Adipose tissue (tissue), 3 donors: Measurements from ENCODE around the gene ADAM17. TPM values are rescaled to one million over a fixed set of nuclear protein-coding genes. Genes with fewer than 3 reads are reported as not detected.
"Not testable (repeated sequence)": the region's sequence is repeated elsewhere in the genome, so short reads cannot be mapped to it uniquely, and the experiment has no call there.

Source experiments
- H3K27ac ChIP-seq: one replicate; pipeline ENCODE4 v1.5.1; 2013; ENCODE audit warnings: low read depth, low read length
- WGBS, 3 donors: extraction: QIAGEN DNeasy Blood & Tissue Kit; methylation state at CpG; one replicate each; pipeline ENCODE4 v1.1.7; 2013; 5-methylcytosine and 5-hydroxymethylcytosine counted together
- polyA plus RNA-seq, 3 donors: library from polyadenylated mRNA; stranded (reverse); fragments of 200-250 nt; gene quantifications; one replicate each; pipeline ENCODE4 v1.2.3, GENCODE V29; 2013
- donor health status: healthy with polysubstance abuse.
- donor health status: Bipolar disorder and iron deficiency.
- donor health status: healthy.

Gene ADAM17
- polyA plus RNA-seq, 3 donors = 3.8 to 15.9 (median 8.4) TPM

DNA sequence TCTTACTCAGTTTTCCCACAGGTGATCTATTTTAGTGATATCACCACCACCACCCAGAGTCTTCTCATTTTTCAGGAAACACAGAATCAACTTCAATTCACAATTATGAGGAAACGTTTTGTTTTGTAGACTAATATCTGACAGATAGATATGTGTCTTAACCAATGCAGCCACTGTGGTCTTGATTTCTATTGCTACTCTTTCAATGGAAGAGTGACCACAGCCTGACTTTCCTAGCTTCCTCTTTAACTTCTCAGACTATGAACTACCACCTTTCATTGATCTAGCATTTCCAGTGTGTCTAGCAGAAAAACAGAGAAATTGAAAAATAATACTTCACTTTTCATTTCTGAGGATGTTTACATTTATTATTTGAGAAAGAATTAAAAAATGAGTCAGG is 20.5 kb downstream of the ADAM17 start:
- 42 to 66% (median 45%) methylated on average over 1 of the region's 1 CpG for WGBS, 3 donors

DNA sequence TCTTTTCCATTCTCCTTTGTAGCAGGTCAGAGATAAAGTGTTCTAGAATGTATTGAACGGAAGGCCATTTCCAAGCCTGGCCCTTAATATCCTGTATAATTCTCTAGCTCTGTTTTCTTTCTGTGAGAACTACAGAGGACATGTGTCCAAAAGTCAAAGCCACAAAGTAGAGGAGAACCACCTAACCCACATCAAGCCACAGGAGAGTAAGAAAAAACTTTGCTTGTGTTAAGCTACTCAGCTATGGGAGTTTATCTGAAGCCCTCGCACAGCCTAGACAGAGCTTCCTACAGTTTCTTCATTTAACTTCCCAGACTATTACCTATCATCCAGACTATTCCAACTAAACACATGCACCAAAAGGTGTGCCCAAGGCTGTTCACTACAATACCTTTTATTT is 22.0 kb downstream of the ADAM17 start:
- WGBS, 3 donors = 94 to 100% (median 96%) methylated on average over 2 of the region's 2 CpGs
- no peak overlapping the region for H3K27ac ChIP-seq

More for the DNA sequence above, 20.5 kb downstream of the ADAM17 start:
- no peak overlapping the region for H3K27ac ChIP-seq

- no peak overlapping the region for H3K27ac ChIP-seq
- 95 to 98% (median 98%) methylated on average over 4 of the region's 4 CpGs for WGBS, 3 donors
Observed at GRCh38 chr2:9532421-9532820, 23.2 kb downstream of the ADAM17 start.

- H3K27ac ChIP-seq = no peak overlapping the region
- 59 to 90% (median 77%) methylated on average over 4 of the region's 4 CpGs for WGBS, 3 donors
Observed at GRCh38 chr2:9527995-9528787, 27.4 kb downstream of the ADAM17 start.

- no peak overlapping the region for H3K27ac ChIP-seq
- 77 to 95% (median 87%) methylated on average over 2 of the region's 2 CpGs for WGBS, 3 donors
Observed at GRCh38 chr2:9525266-9525665, 30.4 kb downstream of the ADAM17 start.

GRCh38 chr2:9524291-9524690 is 31.3 kb downstream of the ADAM17 start:
- WGBS, 3 donors = 93 to 98% (median 95%) methylated on average over 8 of the region's 8 CpGs
- no peak overlapping the region for H3K27ac ChIP-seq

DNA sequence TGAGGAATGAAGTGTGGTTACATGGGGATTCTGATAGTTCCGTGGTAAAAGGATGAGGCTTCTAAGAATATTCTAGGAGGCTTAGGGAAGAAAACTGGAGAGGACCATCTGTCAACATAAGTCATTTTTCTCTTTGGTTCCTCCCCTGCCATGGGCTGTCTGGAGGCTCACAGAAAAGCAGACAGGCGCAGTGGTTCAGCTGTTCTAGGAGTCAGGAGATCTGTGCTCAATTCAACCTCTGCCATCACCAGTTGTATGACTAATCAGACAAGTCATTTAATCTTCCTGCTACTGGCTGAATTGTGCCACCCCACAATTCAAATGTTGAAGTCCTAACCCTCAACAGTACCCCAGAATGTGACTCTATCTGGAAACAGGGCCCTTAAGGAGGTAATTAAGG is 36.4 kb downstream of the ADAM17 start:
- WGBS, 3 donors = 96 to 100% (median 96%) methylated on average over 2 of the region's 2 CpGs
- no peak overlapping the region for H3K27ac ChIP-seq

GRCh38 chr2:9518780-9519179 is 36.9 kb downstream of the ADAM17 start:
- 96 to 98% (median 97%) methylated on average over 7 of the region's 7 CpGs for WGBS, 3 donors

DNA sequence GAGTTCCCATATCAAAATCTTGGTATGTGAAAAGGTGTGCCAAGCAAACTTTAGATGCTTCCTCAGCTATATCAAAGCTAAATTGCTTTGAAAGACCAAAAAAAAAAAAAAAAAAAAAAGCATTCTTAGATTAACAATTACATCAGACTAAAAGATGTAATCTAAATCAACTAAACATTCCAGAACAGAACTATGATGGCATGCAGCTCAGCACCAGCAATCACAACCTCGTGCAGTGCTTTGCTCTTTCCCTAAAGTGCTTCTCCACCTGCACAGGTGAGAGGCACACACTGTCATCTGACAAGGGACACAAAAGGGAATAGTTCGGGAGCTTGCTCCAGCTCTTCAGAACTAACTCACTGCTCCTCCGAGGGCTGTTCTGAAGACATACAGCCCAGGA is 37.5 kb downstream of the ADAM17 start:
- 84 to 89% (median 89%) methylated on average over 3 of the region's 3 CpGs for WGBS, 3 donors
- H3K27ac ChIP-seq = no peak overlapping the region

More at GRCh38 chr2:9518780-9519179, 36.9 kb downstream of the ADAM17 start:
- H3K27ac ChIP-seq = no peak overlapping the region

DNA sequence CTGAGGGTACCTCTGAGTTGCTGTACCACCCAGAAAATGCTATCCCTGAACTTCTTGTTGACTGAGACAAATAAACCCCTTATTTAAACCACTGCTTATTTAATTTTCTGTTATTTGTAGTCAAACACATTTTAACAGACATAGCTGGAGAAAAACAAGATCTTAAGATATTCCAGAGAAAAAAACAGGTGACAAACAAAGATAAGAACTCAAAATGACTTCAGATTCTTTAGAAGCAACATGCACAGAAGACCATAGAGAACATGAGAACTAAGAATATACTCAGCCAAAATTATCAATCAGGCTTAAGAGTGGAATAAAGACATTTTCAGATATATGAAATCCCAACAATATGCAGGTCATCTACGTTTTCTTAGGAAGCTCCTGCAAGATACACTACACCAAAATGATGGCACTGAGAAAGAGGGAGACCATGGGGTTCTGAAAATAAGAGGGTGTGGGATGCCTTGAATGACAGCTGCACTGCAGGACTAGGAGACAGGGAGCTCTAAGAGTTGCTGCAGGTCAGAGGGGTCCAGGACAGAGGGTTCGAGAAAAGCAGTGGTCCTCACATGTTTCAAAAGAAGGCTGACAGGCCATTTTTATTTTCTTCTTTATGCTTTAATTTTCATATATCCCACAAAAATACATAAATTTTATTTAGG is 38.4 kb downstream of the ADAM17 start:
- H3K27ac ChIP-seq = no peak overlapping the region
- WGBS, 3 donors = 62 to 95% (median 93%) methylated on average over 2 of the region's 2 CpGs

- WGBS, 3 donors = 96 to 99% (median 97%) methylated on average over 3 of the region's 3 CpGs
- H3K27ac ChIP-seq = not testable (repeated sequence)
Observed at GRCh38 chr2:9513946-9514345, 41.7 kb downstream of the ADAM17 start.

DNA sequence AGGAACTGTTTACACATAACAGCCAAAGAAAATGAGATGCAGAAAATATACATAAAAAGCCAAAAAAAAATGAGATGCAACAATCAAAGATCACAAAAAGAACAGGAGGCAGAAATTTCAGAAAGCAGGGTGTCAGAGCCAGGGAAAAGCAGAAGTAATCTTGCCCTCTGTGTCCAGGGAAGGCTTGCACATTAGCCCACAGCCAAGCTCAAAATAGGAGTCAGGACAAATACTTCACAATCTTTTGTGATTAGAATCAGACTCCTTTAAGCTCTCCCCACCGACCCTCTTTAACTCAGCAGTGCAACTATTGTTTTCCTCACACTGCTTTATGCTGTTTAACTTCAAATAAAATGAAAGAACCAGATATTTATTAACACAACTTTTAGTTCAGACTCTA is 46.7 kb downstream of the ADAM17 start:
- no peak overlapping the region for H3K27ac ChIP-seq
- 17 to 32% (median 26%) methylated on average over 1 of the region's 1 CpG for WGBS, 3 donors

GRCh38 chr2:9498210-9498609 is 57.4 kb downstream of the ADAM17 start:
- WGBS, 3 donors = 65 to 85% (median 84%) methylated on average over 1 of the region's 1 CpG
- no peak overlapping the region for H3K27ac ChIP-seq

GRCh38 chr2:9497017-9497416 is 58.6 kb downstream of the ADAM17 start:
- no peak overlapping the region for H3K27ac ChIP-seq
- 93 to 95% (median 95%) methylated on average over 4 of the region's 4 CpGs for WGBS, 3 donors

DNA sequence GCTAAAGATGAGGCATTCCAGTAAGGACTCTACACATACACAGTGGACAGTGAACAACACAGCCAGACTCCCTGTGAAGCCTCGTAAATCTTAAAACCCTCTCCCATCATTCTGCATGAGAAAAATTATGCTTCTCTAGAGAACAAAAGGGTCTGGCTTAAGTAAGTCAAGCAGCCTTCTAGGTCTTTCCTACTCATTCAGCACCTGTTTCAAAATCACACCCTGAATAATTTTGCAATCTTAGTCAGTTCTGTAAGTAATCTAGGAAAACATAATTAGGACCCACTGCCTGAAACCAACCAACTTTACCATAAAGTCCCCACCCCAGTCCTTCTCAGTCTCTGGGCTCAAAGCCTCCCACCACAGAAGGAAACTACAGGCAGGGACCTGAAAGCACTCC is 61.5 kb downstream of the ADAM17 start:
- 86 to 95% (median 94%) methylated on average over 1 of the region's 1 CpG for WGBS, 3 donors
- H3K27ac ChIP-seq = no peak overlapping the region

DNA sequence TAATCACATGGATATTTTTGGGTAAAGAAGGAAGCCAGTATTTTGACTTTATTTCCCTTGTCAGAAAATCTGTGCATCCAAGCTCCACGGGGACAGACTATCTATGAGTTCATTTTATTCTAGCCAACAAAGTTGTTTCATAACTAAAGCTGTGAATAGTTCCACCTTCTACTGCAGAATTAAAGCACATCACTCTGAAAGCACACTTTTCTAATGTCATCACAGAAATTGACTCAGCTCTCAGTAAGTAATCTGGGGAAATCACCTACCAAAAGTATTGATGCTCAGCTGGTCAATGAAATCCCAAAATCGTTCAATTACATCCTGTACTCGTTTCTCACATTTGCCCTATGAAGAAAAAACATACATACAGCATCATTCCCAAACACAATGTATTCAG is 62.2 kb downstream of the ADAM17 start:
- WGBS, 3 donors = 78 to 83% (median 82%) methylated on average over 3 of the region's 3 CpGs

GRCh38 chr2:9492927-9493326 is 62.7 kb downstream of the ADAM17 start:
- H3K27ac ChIP-seq = no peak overlapping the region
- 52 to 69% (median 63%) methylated on average over 2 of the region's 2 CpGs for WGBS, 3 donors

More for the DNA sequence above, 62.2 kb downstream of the ADAM17 start:
- no peak overlapping the region for H3K27ac ChIP-seq

GRCh38 chr2:9490789-9491188 is 64.8 kb downstream of the ADAM17 start:
- H3K27ac ChIP-seq = no peak overlapping the region
- 71 to 94% (median 89%) methylated on average over 2 of the region's 2 CpGs for WGBS, 3 donors

- 95 to 100% (median 100%) methylated on average over 1 of the region's 1 CpG for WGBS, 3 donors
- H3K27ac ChIP-seq = no peak overlapping the region
Observed at GRCh38 chr2:9488583-9489547, 66.8 kb downstream of the ADAM17 start.
